Esophagus squamous epithelium (tissue), 4 donors: Measurements from ENCODE around the gene TMOD1.

Experiments used
- CTCF ChIP-seq, 6 experiments: fragments of 450-650 bp in 4 of 6; fragments of 200-600 bp in 2 of 6; sonication (generic) in 2 of 6; IDR thresholded peaks; one replicate each; pipeline ENCODE4 v1.5.1; 2016 to 2019; ENCODE audit warnings: antibody characterized with exemption in 6 of 6, mild to moderate bottlenecking in 4 of 6, moderate library complexity in 4 of 6
- POLR2A ChIP-seq, 4 donors: fragments of 450-650 bp; IDR thresholded peaks; one replicate each; pipeline ENCODE4 v1.6.1; 2017; ENCODE audit warnings: antibody characterized with exemption in 4 of 4, mild to moderate bottlenecking in 4 of 4, moderate library complexity in 3 of 4

DNA sequence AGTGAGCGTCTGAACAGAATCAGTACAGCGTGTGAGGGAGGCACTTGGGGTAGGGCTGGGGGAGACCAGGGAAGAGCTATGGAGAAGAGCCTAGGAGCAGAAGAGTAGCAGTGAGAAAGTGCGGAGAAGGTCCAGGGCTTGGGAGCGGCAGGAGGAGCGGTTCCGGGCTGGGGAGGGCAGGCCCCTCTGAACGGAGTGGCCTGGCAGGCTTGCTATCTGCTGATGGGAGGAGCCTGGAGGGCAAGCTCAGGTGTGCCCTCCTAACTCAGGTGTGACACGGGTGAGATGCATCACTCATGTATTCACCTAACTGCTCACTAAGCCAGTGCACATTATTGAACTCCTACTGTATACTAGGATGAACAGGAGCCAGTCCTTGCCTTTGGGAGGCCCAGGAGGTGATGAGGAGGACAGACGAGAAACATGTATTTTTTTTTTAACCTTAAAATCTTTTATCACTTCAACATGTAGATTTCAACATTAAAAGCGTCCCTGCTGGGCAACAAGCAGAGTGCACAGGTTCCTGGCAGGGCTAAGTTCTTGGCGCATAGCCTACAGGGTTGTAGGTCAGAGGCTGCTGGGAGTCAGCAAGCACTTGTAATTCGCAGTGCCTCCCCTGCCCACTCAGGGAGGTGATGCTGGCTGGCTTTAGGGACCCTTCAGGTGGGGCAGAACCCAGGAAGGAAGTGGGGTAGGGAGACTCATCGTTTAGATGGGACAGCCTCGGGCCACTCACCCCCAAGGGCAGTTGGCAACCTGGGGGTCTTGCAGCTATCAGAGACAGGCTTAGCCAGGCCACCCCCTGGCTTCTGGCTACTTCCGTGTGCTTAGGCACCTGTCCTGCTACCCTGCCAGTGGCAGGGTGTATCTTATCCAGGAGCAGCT lies 55.5 kb downstream of the TMOD1 start:
- TF ChIP-seq CTCF (IDR thresholded peaks at IDR 0.05) = no peak
- TF ChIP-seq POLR2A (IDR thresholded peaks at IDR 0.05) = no peak
